Pancreas (tissue), 10 donors: ENCODE data around the gene BMP5. TPM values are rescaled to one million over a fixed set of nuclear protein-coding genes. Genes with fewer than 3 reads are reported as not detected.
A peak's percentile ranks its signal among the peaks of the same experiment; 100 is the strongest.

ENCODE experiments used
- ATAC-seq, 4 donors: fragments of 200-7000 bp; cut with Tn5 transposase; one replicate each; pipeline versions ENCODE4 v1.8.0 to v1.9.1; 2020; ENCODE audit warnings: mild to moderate bottlenecking in 4 of 4, moderate library complexity in 4 of 4
- DNase-seq, 6 donors: peaks; one replicate each; pipeline ENCODE4 v3.0.0-alpha.2; 2020
- FAIRE-seq: peaks from 2 replicates; lab custom pipeline; 2012; peaks lifted over from hg19 to GRCh38; lab: Jason Lieb, UNC
- H3K27ac ChIP-seq, 4 donors: fragments of 200-600 bp; sonication (generic); 1 replicate in 3 of 4; 2 replicates in 1 of 4; pipeline versions ENCODE4 v1.5.0 to v1.8.0; 2020
- H3K27me3 ChIP-seq, 4 donors: fragments of 200-600 bp; one replicate each; pipeline ENCODE4 v1.8.0; 2021
- H3K36me3 ChIP-seq, 3 donors: fragments of 200-600 bp; sonication (generic) in 1 of 3; one replicate each; pipeline versions ENCODE4 v1.5.0 to v1.8.0; 2020 to 2021
- H3K4me1 ChIP-seq, 3 donors: fragments of 200-600 bp; one replicate each; pipeline ENCODE4 v1.8.0; 2021
- H3K4me3 ChIP-seq, 4 donors: fragments of 200-600 bp; sonication (generic) in 2 of 4; one replicate each; pipeline versions ENCODE4 v1.5.0 to v1.8.0; 2020 to 2021
- H3K9me3 ChIP-seq, 4 donors: fragments of 200-600 bp; one replicate each; pipeline ENCODE4 v1.8.0; 2021
- CTCF ChIP-seq, 4 donors: fragments of 200-600 bp; sonication (generic) in 3 of 4; IDR thresholded peaks; one replicate each; pipeline versions ENCODE4 v1.5.0 to v1.8.0; 2021; ENCODE audit warnings: antibody characterized with exemption in 4 of 4
- WGBS, 2 donors: extraction: QIAGEN DNeasy Blood & Tissue Kit; methylation state at CpG; one replicate each; pipeline ENCODE4 v1.1.7; 2013; 5-methylcytosine and 5-hydroxymethylcytosine counted together
- intact Hi-C, 3 donors: fragments of 100-400 bp; cut with DNase I; formaldehyde crosslinking; loops; one replicate each; pipeline versions ENCODE4 v1.11.1 to v1.14.2; 2022
- polyA plus RNA-seq, 2 donors: library from polyadenylated mRNA; stranded (reverse); fragments of 200-250 nt; gene quantifications; one replicate each; pipeline ENCODE4 v1.2.3, GENCODE V29; 2013
- total RNA-seq, 6 donors: library from RNA; stranded (reverse); fragmentation: NEBNext Ultra II Directional in 4 of 6; extraction: Animal tissue kit (Norgen Biotek cat#: 25700) in 4 of 6; gene quantifications; one replicate each; pipeline versions ENCODE4 v1.2.1 to v1.2.4, GENCODE V29; 2021 to 2023
- donor health status: healthy with polysubstance abuse.
- donor health status: DM: no; HTN: no; CAD: no; lungs with moderate emphysema.
- donor health status: DM: no; HTN: no; CAD: no.
- donor health status: control.
- donor health status: control.
- donor health status: Bipolar disorder and iron deficiency.
- donor health status: DM: yes; HTN: yes; CAD: no.
- donor health status: DM: no; HTN: no; CAD: no.
- donor health status: DM: no; HTN: no; CAD: no.
- donor health status: DM: yes; HTN: yes; CAD: no.

The BMP5 gene
- total and polyA plus RNA-seq, 8 donors: 0.32 to 6.2 (median 1.0) TPM

- ATAC-seq: no peak
- Histone ChIP-seq H3K4me3 (no peak overlapping the region), H3K27me3 (no peaks in the 10 kb centered on the region), H3K36me3 (no peaks in the 10 kb centered on the region), H3K27ac (no peak overlapping the region), H3K9me3 (no peaks in the 10 kb centered on the region), H3K4me1 (no peaks in the 10 kb centered on the region)
- 24 to 27% methylated on average over 1 of the region's 1 CpG for WGBS, 2 donors
- no peak for DNase-seq
- intact Hi-C loops: no loop called here
- no peak for TF ChIP-seq CTCF (IDR thresholded peaks at IDR 0.05)
- no peak for FAIRE-seq
Measured at GRCh38 chr6:55868176-55868575, 7.2 kb downstream of the BMP5 start.

- FAIRE-seq (no peak), DNase-seq (no peak), ATAC-seq (no peak)
- no peaks in the 10 kb centered on the region for H3K9me3 ChIP-seq
- H3K27me3 ChIP-seq: no peaks in the 10 kb centered on the region
- no peak for TF ChIP-seq CTCF (IDR thresholded peaks at IDR 0.05)
- 72 to 80% methylated on average over 2 of the region's 2 CpGs for WGBS, 2 donors
- H3K36me3 ChIP-seq: no peaks in the 10 kb centered on the region
- no peak overlapping the region for H3K4me3 ChIP-seq
- no peak overlapping the region for H3K27ac ChIP-seq
- intact Hi-C loops: no loop called here
- H3K4me1 ChIP-seq: no peaks in the 10 kb centered on the region
Measured at GRCh38 chr6:55866128-55866527, 9.3 kb downstream of the BMP5 start.

- H3K36me3 ChIP-seq: no peaks in the 10 kb centered on the region
- WGBS, 2 donors: 85 to 89% methylated on average over 7 of the region's 7 CpGs
- no peak overlapping the region for H3K4me3 ChIP-seq
- H3K4me1 ChIP-seq: no peaks in the 10 kb centered on the region
- ATAC-seq (no peak), FAIRE-seq (no peak), DNase-seq (no peak)
- H3K27ac ChIP-seq: no peak overlapping the region
- no peaks in the 10 kb centered on the region for H3K9me3 ChIP-seq
- no peaks in the 10 kb centered on the region for H3K27me3 ChIP-seq
- intact Hi-C loops: no loop called here
- no peak for TF ChIP-seq CTCF (IDR thresholded peaks at IDR 0.05)
Measured at GRCh38 chr6:55853008-55854001, 22.1 kb downstream of the BMP5 start.

- Histone ChIP-seq H3K4me1 (peaks cover 0 to 8% (median 0%) of the 10 kb centered on the region in 3 donors), H3K4me3 (no peak overlapping the region), H3K9me3 (no peaks in the 10 kb centered on the region), H3K27ac (no peak overlapping the region), H3K36me3 (no peaks in the 10 kb centered on the region), H3K27me3 (peaks cover 0 to 9% (median 0%) of the 10 kb centered on the region in 4 donors)
- no peak for DNase-seq
- no peak for TF ChIP-seq CTCF (IDR thresholded peaks at IDR 0.05)
- no peak for FAIRE-seq
- intact Hi-C loops: no loop called here
- no peak for ATAC-seq
Measured at GRCh38 chr6:55841341-55841740, 34.0 kb downstream of the BMP5 start.

- Histone ChIP-seq H3K9me3 (no peaks in the 10 kb centered on the region), H3K27ac (no peak overlapping the region), H3K4me3 (no peak overlapping the region), H3K27me3 (no peaks in the 10 kb centered on the region), H3K36me3 (no peaks in the 10 kb centered on the region), H3K4me1 (peaks cover 0 to 12% (median 0%) of the 10 kb centered on the region in 3 donors)
- FAIRE-seq (peak; percentile 51), ATAC-seq (no peak), DNase-seq (no peak)
- intact Hi-C loops: no loop called here
- no peak for TF ChIP-seq CTCF (IDR thresholded peaks at IDR 0.05)
Measured at GRCh38 chr6:55839080-55839479, 36.3 kb downstream of the BMP5 start.
